MCF 10A (cell line): ENCODE results near the gene METTL13. TPM values are rescaled to one million over a fixed set of nuclear protein-coding genes. Genes with fewer than 3 reads are reported as not detected.
A peak's percentile ranks its signal among the peaks of the same experiment; 100 is the strongest.

ENCODE experiments used
- BruUV-seq: library from RNA; stranded (reverse); fragments of 400-500 nt; replicated peaks from 2 replicates; lab custom pipeline; 2021; lab: Mats Ljungman, UMichigan
- CTCF ChIA-PET: fragments of 300-600 bp; sonication (Branson Sonifier 250); formaldehyde crosslinking; extraction: SDS; loops from one replicate; lab custom pipeline; 2021; ENCODE audit warnings: antibody characterized with exemption, inconsistent platforms; lab: Yijun Ruan, JAX
- POLR2A ChIA-PET: fragments of 300-600, 350-650 bp; sonication (Branson Sonifier 250); formaldehyde crosslinking; extraction: SDS; loops from one replicate; lab custom pipeline; 2020; ENCODE audit warnings: antibody characterized with exemption, inconsistent platforms; lab: Yijun Ruan, JAX
- DNase-seq: peaks from one replicate; pipeline ENCODE4 v3.0.0-alpha.2; 2018; ENCODE audit not compliant: unreplicated experiment
- H3K27ac Mint-ChIP-seq: one replicate; pipeline ENCODE4 v1.8.0; 2022; ENCODE audit warnings: mild to moderate bottlenecking, low read depth, mixed read lengths; ENCODE audit not compliant: unreplicated experiment
- H3K27me3 Mint-ChIP-seq: one replicate; pipeline ENCODE4 v1.8.0; 2022; ENCODE audit warnings: mixed read lengths; ENCODE audit not compliant: insufficient read depth, unreplicated experiment
- H3K36me3 Mint-ChIP-seq: one replicate; pipeline ENCODE4 v1.8.0; 2022; ENCODE audit warnings: mild to moderate bottlenecking, moderate library complexity, mixed read lengths; ENCODE audit not compliant: insufficient read depth, unreplicated experiment
- H3K4me1 Mint-ChIP-seq: one replicate; pipeline ENCODE4 v1.8.0; 2022; ENCODE audit warnings: mixed read lengths; ENCODE audit not compliant: insufficient read depth, unreplicated experiment
- H3K4me3 Mint-ChIP-seq: one replicate; pipeline ENCODE4 v1.8.0; 2022; ENCODE audit warnings: mild to moderate bottlenecking, moderate library complexity, mixed read lengths; ENCODE audit not compliant: unreplicated experiment
- H3K9me3 Mint-ChIP-seq: one replicate; pipeline ENCODE4 v1.8.0; 2022; ENCODE audit warnings: mixed read lengths; ENCODE audit not compliant: unreplicated experiment
- intact Hi-C: fragments of 100-400 bp; cut with micrococcal nuclease; formaldehyde crosslinking; loops from 2 replicates; pipeline ENCODE4 v1.14.1; 2022
- total RNA-seq: library from RNA; stranded (reverse); gene quantifications from 2 replicates; pipeline ENCODE4 v1.2.3, GENCODE V29; 2022
- TF ChIP-seq, protein P1 (sequence below): fragments of 200-600 bp; IDR thresholded peaks from one replicate; pipeline ENCODE4 v1.8.0; 2022; ENCODE audit warnings: antibody characterized with exemption, mild to moderate bottlenecking; ENCODE audit not compliant: unreplicated experiment

Gene METTL13
- total RNA-seq, 1 experiment from 2014 or later = 30.7 TPM

DNA sequence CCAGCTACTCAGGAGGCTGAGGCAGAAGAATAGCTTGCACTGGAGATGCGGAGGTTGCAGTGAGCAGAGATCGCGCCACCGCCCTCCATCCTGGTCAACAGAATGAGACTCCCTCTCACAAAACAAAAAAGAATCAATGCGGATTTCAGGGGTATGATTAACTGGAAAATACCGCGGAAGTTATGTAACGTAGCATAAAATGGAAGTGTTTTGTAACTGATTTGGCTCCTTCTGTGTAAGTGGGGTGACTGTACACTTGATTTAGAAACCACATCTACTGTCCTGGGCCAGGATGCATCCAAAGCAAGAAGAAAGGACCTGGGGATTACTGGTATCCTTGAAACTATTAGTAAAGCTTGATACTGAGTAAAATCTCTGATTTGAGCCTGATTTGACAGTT is 36.5 kb upstream of the METTL13 start:
- DNase-seq = peak; percentile 41
- POLR2A ChIA-PET = interaction anchor here (0.5 to 8.1 kb wide), 3 partner anchors 10 to 260 kb away, joined by 3 to 307 read pairs (median 87); partner anchors contain the start of gene METTL13
- Mint-ChIP-seq H3K4me3 (no peak overlapping the region), H3K9me3 (no peaks in the 10 kb centered on the region), H3K36me3 (no peaks in the 10 kb centered on the region), H3K27me3 (no peaks in the 10 kb centered on the region), H3K4me1 (peaks cover 32% of the 10 kb centered on the region), H3K27ac (no peak overlapping the region)
- no TSS peak for BruUV-seq
- TF ChIP-seq, protein P1, sequence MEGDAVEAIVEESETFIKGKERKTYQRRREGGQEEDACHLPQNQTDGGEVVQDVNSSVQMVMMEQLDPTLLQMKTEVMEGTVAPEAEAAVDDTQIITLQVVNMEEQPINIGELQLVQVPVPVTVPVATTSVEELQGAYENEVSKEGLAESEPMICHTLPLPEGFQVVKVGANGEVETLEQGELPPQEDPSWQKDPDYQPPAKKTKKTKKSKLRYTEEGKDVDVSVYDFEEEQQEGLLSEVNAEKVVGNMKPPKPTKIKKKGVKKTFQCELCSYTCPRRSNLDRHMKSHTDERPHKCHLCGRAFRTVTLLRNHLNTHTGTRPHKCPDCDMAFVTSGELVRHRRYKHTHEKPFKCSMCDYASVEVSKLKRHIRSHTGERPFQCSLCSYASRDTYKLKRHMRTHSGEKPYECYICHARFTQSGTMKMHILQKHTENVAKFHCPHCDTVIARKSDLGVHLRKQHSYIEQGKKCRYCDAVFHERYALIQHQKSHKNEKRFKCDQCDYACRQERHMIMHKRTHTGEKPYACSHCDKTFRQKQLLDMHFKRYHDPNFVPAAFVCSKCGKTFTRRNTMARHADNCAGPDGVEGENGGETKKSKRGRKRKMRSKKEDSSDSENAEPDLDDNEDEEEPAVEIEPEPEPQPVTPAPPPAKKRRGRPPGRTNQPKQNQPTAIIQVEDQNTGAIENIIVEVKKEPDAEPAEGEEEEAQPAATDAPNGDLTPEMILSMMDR = no peak
- intact Hi-C loops = loop anchor here (5.0 to 10.0 kb wide), 3 partner anchors 100 to 787 kb away; partner anchors contain the start of genes PRRC2C and SUCO
- CTCF ChIA-PET = interaction anchor here (0.6 to 10.0 kb wide), 5 partner anchors 12 to 498 kb away, joined by 3 to 63 read pairs (median 3); no protein-coding TSS in a partner anchor

DNA sequence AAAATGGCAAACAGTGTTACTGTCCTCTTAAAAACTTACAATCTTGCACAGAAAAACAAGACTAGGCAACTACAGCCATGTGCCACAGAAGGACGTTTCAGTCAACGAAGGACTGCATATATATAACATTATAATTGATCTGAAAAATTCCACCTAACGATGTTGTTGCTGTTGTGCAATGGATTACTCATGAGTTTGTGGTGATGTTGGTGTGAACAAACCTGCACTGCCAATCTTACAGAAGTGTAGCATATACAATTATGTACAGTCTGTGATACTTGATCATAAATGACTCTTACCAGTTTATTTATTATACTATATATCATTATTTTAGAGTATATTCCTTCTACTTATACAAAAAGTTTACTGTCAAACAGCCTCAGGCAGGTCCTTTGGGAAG is 32.8 kb upstream of the METTL13 start:
- intact Hi-C loops = loop anchor here (10.0 kb wide), 2 partner anchors 104 to 264 kb away; partner anchors contain the start of gene PRRC2C
- POLR2A ChIA-PET = no interaction called here
- TF ChIP-seq, protein P1 = no peak
- DNase-seq = peak; percentile 52
- H3K4me1 Mint-ChIP-seq = peaks cover 8% of the 10 kb centered on the region
- no peaks in the 10 kb centered on the region for H3K27me3 Mint-ChIP-seq
- no peaks in the 10 kb centered on the region for H3K9me3 Mint-ChIP-seq
- CTCF ChIA-PET = no interaction called here
- no peak overlapping the region for H3K4me3 Mint-ChIP-seq
- BruUV-seq = no TSS peak
- H3K27ac Mint-ChIP-seq = no peak overlapping the region
- H3K36me3 Mint-ChIP-seq = no peaks in the 10 kb centered on the region

DNA sequence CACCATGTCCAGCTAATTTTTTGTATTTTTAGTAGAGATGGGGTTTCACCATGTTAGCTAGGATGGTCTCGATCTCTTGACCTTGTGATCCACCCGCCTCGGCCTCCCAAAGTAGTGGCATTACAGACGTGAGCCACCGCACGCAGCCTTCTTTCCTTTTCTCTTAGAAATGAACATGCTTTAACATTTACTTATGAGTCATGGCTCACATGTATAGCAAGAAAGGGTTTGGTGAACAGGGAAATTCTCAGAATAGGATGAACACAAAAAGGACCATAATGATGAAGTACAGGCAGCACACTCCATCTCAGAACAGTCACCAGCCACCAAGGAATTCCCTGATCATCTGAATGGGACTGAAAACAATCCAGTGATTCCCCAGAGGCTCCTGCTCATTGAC is 30.2 kb upstream of the METTL13 start:
- intact Hi-C loops = no loop called here
- ChIA-PET CTCF (interaction anchor here (0.6 to 1.2 kb wide), 3 partner anchors 8 to 119 kb away, joined by 3 read pairs; no protein-coding TSS in a partner anchor), POLR2A (interaction anchor here (2.0 kb wide), 1 partner anchor 9 kb away, joined by 7 read pairs; the partner anchor contains the start of gene VAMP4)
- H3K9me3 Mint-ChIP-seq = peaks cover 10% of the 10 kb centered on the region
- H3K36me3 Mint-ChIP-seq = no peaks in the 10 kb centered on the region
- peaks cover 10% of the 10 kb centered on the region for H3K4me1 Mint-ChIP-seq
- BruUV-seq = no TSS peak
- H3K27me3 Mint-ChIP-seq = no peaks in the 10 kb centered on the region
- no peak overlapping the region for H3K27ac Mint-ChIP-seq
- no peak overlapping the region for H3K4me3 Mint-ChIP-seq
- no peak for DNase-seq
- TF ChIP-seq, protein P1 = no peak

DNA sequence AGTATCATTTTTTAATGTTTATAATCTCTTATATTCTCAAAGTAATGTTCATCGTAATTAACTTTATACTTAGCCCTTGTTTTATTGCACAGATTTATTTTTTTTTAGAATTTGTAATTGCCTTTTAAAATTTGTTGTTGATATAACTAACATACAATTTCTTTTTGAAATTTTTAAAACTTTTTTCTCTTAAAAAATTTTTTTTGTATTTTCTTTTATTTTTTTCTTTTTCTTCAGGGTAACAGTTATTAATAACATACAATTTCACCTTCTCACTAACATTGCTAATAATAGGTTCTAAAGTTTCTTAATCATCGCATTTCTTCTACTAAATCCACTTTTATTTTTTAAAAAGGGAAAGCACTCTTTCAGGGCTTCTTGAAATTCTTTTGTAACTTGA is 28.3 kb upstream of the METTL13 start:
- POLR2A ChIA-PET = interaction anchor here (2.7 to 3.7 kb wide), 2 partner anchors 10 to 28 kb away, joined by 29 to 87 read pairs; partner anchors contain the start of genes METTL13 and VAMP4
- CTCF ChIA-PET = no interaction called here
- Mint-ChIP-seq H3K36me3 (no peaks in the 10 kb centered on the region), H3K27ac (no peak overlapping the region), H3K4me1 (peaks cover 10% of the 10 kb centered on the region), H3K9me3 (peaks cover 19% of the 10 kb centered on the region), H3K27me3 (no peaks in the 10 kb centered on the region), H3K4me3 (no peak overlapping the region)
- intact Hi-C loops = no loop called here
- TF ChIP-seq, protein P1 = no peak
- no TSS peak for BruUV-seq
- no peak for DNase-seq
